ENCODE measurements around the gene NAA40.
"Not testable (repeated sequence)": the region's sequence is repeated elsewhere in the genome, so short reads cannot be mapped to it uniquely, and the experiment has no call there.

The NAA40 gene

GRCh38 chr11:63939397-63939891 is 642 bp downstream of the NAA40 start:
- no peak for DNase-seq (ENCODE audit: low spot score)

- peak; percentile 52 for DNase-seq (ENCODE audit: low spot score)
Measured at GRCh38 chr11:63940786-63941185, 2.0 kb downstream of the NAA40 start.

DNA sequence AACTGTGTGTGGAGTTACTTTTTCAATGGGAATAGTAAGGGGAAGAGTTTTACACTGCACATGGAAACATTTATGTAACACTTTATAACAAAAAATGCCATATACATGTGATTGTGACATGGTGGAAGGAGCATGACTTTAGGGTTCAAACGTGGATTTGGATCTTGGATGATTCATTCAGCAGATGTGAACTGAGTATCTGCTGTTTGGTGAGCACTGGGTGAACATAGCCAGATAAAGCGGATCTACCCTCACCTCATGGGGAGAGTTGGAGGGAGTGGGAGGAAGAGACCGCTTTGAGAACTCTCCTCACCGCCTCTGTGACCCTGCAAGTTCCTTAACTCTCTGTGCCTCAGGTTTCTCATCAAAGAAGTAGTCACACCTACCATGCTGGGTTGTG is 3.1 kb downstream of the NAA40 start:
- no peak for DNase-seq (ENCODE audit: low spot score)

GRCh38 chr11:63942803-63943202 is 4.0 kb downstream of the NAA40 start:
- no peak for DNase-seq (ENCODE audit: low spot score)

GRCh38 chr11:63944987-63945386 is 6.2 kb downstream of the NAA40 start:
- no peak for DNase-seq (ENCODE audit: low spot score)

DNA sequence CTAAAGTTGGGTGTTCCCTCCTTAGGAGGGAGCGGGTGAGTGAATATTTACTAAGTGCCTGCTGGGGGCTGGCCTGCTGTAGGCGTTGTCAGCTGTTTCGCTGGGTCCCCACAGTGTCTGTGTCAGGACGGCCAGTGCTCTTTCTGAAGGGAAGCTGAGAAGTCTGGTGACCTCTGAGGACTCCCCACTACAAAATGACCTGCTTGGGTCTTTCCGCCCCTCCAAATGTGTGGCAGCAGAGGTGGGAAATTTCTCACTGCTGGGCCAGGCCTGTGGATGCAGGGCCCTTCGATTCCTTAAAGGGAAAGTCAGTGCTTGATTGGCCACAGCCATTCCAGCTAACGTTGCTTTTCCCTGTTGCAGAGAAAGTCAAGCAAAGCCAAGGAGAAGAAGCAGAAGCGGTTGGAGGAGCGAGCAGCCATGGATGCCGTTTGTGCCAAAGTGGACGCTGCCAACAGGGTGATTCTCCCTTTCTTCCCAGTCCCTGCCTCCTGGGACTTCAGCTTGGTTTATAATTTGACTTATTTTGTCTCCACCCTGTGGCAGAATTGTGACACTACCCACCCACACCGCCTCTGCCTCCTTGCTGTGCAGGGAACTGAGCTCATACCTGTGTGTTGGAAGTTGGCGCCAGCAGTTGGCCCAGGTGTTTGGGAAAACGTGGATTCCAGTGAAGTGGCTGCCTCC is 6.8 kb downstream of the NAA40 start:
- peak; percentile 89 for DNase-seq (ENCODE audit: low spot score)

- no peak for DNase-seq (ENCODE audit: low spot score)
Measured at GRCh38 chr11:63951779-63952536, 13.2 kb downstream of the NAA40 start.

DNA sequence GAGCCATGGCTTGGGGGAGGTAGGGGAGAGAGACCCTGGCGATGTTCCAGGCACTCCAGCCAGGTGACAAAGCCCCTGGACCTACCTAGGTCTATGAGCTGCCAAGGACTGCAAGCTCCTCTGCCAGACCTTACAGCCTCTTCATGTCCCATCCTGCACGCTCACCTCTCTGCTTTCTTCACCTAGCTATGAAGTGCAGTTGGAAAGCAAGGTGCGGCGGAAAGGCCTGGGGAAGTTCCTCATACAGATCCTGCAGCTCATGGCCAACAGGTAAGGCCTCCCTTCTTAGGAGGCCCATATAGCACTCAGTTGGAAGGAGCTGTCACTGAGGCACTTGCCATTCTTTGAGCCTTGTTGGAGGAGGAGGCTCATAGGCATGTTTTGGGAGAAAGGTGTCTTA is 13.8 kb downstream of the NAA40 start:
- DNase-seq (ENCODE audit: low spot score), result no peak

DNA sequence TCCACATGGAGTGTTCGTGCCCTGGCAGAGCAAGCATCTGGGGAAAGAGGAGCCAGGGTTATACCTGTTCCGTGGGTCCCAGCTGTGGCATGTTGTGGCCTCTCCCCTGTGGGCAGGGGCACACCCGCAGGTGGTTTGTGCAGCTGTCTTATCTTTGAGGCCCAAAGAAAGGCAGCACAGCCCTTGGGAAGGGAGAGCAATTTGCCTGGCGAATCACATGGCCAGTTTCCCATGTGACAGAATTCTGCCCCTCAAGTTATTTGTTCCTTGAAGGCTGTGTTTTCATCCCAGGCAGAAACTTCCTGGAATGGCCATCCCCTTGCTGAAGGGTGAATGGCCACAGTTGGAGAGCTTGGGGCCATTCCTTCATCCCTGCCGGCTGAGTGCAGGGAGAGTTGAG is 19.2 kb downstream of the NAA40 start:
- DNase-seq (ENCODE audit: low spot score), result no peak

- DNase-seq (ENCODE audit: low spot score), result no peak
Measured at GRCh38 chr11:63961608-63962412, 23.0 kb downstream of the NAA40 start.

DNA sequence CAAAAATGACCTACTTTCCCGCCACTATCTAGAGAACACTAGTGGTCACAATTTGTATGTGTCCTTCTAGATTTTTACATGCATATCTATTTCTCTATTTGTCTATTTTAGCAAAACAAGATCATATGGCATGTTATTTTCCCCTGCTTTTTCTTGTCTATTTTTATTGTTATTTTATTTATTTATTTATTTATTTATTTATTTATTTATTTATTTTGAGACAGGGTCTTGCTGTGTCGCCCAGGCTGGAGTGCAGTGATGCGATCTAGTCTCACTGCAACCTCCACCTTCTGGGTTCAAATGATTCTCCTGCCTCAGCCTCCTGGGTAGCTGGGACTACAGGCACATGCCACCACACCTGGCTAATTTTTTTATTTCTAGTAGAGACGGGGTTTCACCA is 25.1 kb downstream of the NAA40 start:
- not testable (repeated sequence) for DNase-seq (ENCODE audit: low spot score)

- DNase-seq (ENCODE audit: low spot score), result no peak
Measured at GRCh38 chr11:63966444-63966843, 27.6 kb downstream of the NAA40 start.

- DNase-seq (ENCODE audit: low spot score), result no peak
Measured at GRCh38 chr11:63969461-63969860, 30.7 kb downstream of the NAA40 start.

DNA sequence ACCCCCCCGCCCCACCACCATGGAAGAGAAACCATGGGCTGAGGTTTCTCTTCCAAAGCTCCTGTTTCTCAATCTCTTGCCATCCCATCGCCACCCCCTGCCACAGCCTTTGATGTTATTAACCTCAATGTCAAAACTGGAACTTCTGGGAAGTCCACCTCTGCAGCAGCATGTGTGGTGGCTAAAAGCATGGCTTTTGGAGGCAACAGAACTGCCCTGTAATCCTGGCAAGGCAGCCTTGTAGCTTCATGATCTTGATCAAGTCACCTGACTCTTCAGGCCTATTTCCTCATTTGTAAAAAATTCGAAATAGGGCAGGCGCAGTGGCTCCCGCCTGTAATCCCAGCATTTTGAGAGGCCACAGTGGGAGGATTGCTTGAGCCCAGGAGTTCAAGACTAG is 32.1 kb downstream of the NAA40 start:
- no peak for DNase-seq (ENCODE audit: low spot score)

GRCh38 chr11:63973912-63974258 is 35.1 kb downstream of the NAA40 start:
- not testable (repeated sequence) for DNase-seq (ENCODE audit: low spot score)

DNA sequence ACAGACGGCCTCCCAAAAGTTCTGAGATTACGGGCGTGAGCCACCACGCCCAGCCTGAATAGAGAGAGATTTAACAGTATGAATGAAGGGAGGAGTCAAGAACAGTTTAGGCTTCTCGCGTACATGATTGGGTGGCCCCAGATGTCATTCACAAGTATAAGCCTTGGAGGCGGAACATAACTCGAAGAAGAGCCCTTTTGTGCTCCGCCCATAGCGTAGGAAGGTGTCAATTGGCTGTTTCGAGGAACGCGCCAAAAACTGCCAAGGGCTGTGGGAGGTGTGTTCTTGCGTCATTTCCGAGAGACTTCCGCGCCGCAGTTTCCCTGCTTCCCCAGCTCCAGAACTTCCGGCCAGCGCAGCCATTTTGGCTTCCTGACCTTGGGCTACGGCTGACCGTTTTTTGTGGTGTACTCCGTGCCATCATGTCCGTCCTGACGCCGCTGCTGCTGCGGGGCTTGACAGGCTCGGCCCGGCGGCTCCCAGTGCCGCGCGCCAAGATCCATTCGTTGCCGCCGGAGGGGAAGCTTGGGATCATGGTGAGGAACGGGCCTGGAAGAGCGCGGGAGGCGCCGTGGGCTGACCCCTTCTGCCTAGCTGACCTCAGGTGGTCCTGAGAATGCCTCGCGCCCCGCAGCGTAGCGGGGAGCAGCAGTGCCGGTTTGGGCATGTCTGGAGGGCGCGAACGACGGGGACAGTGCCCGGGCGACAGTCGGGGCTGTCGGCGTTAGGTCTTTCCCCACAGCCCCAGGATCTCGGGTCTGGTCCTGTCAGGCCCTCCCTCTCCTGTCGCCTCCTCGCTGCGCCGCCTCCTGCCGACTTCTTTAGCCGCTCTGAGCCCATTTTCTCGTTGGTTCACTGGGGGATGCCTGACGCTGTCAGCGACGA is 35.7 kb downstream of the NAA40 start, which contains the start of gene COX8A:
TSS of gene COX8A (plus strand) at position 362 of the 885 bp plus-strand sequence. CDS start at position 423, 61 bp downstream.
- peak; percentile 100 for DNase-seq (ENCODE audit: low spot score)

- DNase-seq (ENCODE audit: low spot score), result no peak
Measured at GRCh38 chr11:63978551-63979239, 39.9 kb downstream of the NAA40 start.

- DNase-seq (ENCODE audit: low spot score), result no peak
Measured at GRCh38 chr11:63979426-63979825, 40.6 kb downstream of the NAA40 start.

GRCh38 chr11:63985812-63986155 is 47.0 kb downstream of the NAA40 start:
- DNase-seq (ENCODE audit: low spot score), result no peak

DNA sequence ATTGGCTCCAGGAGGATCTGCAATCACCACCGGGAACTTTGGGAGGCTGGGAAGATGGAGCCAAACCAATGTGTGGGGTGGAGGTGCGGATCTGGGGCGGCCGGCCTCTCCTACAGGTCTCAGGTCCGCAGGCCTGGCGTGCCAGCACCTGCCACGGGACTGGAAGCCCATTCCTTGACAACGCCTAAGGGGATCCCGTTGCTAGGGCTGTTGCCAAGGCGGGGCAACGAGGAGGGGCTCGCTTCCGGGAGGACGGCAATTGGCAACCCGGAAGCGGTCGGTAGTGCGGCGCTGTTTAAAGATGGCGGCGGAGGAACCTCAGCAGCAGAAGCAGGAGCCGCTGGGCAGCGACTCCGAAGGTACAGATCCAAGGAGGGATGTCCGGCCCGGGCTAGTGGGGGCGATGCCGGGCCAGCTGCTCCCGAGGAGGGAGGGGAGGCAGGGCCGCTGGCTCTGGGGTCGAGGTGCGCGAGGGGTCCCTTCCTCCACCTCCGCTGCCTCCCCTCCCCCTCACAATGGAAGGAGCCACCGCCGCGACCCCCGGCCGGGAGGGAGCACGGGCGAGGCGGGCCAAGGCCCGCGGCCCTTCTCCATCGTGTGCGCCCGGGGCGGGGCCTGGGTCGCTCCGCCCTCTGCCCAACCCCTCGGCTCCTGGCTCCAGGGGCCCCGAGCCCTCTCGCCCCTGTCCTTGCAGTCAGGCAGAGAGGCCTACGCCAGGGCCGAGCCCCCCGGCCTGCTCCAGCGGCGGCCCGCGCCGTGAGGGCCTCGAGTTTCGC is 47.5 kb downstream of the NAA40 start, which contains the start of gene OTUB1:
TSS of gene OTUB1 (plus strand) at position 283 of the 776 bp plus-strand sequence. CDS start at position 302, 19 bp downstream.
- peak; percentile 76 for DNase-seq (ENCODE audit: low spot score)
